Measurements from ENCODE around the gene MMEL1.

The MMEL1 gene, protein sequence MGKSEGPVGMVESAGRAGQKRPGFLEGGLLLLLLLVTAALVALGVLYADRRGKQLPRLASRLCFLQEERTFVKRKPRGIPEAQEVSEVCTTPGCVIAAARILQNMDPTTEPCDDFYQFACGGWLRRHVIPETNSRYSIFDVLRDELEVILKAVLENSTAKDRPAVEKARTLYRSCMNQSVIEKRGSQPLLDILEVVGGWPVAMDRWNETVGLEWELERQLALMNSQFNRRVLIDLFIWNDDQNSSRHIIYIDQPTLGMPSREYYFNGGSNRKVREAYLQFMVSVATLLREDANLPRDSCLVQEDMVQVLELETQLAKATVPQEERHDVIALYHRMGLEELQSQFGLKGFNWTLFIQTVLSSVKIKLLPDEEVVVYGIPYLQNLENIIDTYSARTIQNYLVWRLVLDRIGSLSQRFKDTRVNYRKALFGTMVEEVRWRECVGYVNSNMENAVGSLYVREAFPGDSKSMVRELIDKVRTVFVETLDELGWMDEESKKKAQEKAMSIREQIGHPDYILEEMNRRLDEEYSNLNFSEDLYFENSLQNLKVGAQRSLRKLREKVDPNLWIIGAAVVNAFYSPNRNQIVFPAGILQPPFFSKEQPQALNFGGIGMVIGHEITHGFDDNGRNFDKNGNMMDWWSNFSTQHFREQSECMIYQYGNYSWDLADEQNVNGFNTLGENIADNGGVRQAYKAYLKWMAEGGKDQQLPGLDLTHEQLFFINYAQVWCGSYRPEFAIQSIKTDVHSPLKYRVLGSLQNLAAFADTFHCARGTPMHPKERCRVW

DNA sequence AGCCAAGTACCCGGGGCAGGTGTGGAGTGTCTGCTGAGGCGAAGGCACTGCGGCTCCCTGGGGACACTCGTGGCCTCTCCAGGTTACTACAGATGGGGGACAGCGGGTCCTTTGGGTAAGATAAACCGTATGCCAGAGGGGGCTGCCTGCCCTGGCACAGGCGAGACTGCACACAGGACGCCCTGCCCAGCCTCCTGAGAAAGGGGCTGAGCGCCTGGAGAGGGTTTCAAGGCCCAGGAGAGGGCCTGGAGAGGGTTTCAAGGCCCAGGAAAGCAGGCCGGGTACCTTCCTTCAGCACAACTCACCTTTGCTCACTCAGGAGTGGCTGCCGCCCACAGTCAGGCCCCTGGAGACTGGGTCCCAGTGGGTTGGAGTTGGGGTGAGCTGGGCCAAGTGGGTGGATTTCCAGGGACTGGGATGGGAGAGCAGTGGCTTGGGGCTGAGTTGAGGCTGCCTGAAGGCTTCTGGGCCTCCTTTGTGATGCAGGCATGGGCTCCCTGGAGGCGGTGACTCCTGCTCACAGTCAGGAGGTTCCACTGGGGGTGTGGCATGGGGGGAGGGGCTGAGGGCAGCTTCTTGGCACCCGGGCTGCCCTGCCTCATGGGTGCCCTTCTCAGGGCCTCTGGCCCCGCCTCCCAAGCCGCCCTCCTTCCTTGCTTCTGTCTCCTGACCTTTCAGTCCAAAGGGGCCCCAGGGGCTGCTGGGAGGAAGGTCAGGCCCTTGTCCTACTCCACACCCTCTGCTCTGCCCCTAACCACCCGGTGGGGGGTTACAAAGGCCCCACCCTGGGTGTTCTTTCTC lies at the start of gene MMEL1:
Gene MMEL1, minus strand, starts transcription at position 456 of the 801 bp plus-strand sequence. CDS start 3,532 bp downstream, outside the sequence.
- TF ChIP-seq, protein P1, sequence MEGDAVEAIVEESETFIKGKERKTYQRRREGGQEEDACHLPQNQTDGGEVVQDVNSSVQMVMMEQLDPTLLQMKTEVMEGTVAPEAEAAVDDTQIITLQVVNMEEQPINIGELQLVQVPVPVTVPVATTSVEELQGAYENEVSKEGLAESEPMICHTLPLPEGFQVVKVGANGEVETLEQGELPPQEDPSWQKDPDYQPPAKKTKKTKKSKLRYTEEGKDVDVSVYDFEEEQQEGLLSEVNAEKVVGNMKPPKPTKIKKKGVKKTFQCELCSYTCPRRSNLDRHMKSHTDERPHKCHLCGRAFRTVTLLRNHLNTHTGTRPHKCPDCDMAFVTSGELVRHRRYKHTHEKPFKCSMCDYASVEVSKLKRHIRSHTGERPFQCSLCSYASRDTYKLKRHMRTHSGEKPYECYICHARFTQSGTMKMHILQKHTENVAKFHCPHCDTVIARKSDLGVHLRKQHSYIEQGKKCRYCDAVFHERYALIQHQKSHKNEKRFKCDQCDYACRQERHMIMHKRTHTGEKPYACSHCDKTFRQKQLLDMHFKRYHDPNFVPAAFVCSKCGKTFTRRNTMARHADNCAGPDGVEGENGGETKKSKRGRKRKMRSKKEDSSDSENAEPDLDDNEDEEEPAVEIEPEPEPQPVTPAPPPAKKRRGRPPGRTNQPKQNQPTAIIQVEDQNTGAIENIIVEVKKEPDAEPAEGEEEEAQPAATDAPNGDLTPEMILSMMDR (IDR thresholded peaks at IDR 0.05) = no peak

DNA sequence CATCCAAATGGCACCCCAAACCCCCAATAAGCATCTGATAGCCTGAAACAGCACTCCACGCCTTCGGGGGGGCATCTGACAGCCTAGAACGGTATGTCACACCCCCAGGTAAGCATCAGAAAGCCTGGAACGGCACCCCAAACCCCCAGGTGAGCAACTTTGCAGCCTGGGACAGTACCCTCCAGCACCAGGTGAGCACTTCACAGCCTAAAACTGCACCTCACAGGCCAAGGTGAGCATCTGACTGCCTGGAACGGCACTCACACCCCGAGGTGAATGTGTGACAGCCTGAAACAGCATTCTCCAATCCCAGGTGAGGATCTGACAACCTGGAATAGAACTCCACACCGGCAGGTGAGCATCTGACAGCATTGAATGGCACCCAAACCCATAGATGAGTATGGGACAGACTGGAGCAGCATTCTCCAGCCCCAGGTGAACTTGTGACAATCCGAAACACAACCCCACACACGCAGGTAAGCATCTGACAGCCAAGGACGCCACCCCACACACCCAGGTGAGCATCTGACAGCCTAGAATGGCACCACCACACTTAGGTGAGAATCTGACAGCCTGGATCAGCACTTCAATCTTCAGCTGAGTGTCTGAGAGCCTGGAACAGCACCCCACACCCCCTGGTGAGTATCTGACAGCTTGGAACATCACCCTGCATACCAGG lies 18.3 kb upstream of the MMEL1 start:
- TF ChIP-seq, protein P1 (IDR thresholded peaks at IDR 0.05) = no peak

DNA sequence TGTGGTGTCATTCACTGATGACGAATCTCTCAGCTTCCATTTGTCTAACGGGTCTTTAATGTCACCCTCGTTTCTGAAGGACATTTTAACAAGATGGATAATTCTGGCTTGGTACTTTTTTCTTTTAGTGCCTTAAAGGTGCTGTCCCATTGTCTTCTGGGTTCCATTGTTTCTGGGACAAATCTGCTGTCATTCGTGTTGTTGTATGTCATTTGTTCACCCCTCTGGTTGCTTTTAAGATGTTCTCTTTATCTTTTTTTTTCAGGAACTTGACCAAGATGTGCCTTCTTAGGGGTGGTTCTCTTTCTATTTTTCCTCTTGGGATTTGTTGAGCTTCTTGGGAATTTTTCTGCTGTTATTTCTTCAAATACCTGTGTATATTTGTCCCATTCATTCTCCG lies 14.0 kb upstream of the MMEL1 start:
- TF ChIP-seq, protein P1 (IDR thresholded peaks at IDR 0.05) = no peak

DNA sequence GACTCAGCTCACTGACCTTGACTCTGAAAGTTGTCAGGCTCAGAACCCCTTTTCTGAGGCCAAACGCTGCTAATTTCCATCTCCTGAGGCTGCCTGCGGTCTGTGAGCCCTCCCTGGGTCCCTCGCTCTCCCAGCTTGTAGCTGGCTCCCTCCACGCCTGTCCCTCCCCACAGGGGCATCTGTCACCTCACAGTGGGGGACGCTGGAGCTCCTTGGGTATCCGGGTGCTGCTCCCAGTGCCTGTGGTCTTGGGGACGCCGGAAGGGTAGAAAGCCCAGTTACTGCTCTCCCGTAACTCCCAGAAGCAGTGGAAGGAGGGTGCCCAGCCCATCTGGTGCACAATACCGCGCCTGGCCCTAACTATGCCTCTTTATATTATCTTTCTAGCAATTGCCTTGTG lies 13.0 kb upstream of the MMEL1 start:
- TF ChIP-seq, protein P1 (IDR thresholded peaks at IDR 0.05) = no peak

DNA sequence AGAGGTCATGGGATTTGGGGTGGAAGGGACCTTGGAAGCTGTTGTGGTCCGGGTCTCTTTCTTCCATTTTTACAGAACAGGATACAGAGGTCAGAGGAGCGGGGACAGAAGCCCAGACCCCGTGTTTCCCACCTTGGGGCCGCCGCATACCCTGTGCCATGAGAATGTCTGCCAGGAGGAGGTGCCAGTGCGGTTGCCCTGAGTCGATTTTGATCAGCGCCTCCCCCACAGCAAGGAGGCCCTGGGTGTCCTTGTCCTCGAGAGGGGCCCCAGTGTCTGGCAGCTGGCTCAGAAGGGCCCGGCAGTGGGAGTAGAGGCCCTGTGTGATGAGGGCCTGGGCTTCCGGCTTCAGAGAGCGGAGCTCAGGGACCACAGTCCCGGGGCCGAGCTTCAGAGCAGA lies 12.3 kb upstream of the MMEL1 start:
- TF ChIP-seq, protein P1 (IDR thresholded peaks at IDR 0.05) = no peak

DNA sequence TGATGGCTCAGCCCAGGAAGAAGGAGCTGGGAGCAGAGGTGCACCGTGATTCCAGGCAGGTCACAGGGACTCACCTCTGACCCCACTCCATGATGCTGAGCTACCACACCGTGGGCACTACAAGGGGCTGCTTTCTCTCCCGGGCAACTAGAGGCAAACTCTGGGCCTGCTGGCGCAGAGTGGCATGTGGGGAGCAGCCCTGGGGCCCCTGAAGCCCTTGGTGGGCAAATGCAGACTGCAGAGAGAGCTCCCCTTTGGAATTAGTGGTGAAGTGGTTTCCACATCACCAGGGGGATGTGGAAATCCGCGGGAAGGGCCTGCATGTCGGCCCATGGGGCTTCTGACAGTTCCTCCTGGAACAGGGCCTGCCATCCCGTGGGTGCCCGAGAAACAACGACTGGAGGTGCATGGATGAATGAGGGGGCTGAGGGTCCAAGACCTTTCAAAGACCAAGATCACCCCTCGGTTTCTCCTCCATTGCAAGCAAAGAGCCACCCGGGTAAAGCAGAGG lies 11.8 kb upstream of the MMEL1 start:
- TF ChIP-seq, protein P1 (IDR thresholded peaks at IDR 0.05) = no peak
